ENCODE data around the gene ACBD6.

ACBD6 gene

GRCh38 chr1:180370597-180370996 lies 131.8 kb downstream of the ACBD6 start:
- DNase-seq (no peak), ATAC-seq (replicated peaks) (no peak)
- peaks cover 15 to 27% of the 10 kb centered on the region in 2 donors for H3K36me3 Mint-ChIP-seq
- H3K9me3 Mint-ChIP-seq, result peaks cover 0 to 4% of the 10 kb centered on the region in 2 donors
- no peaks in the 10 kb centered on the region for H3K27me3 Mint-ChIP-seq
- H3K4me1 Mint-ChIP-seq, result no peaks in the 10 kb centered on the region
- no peak overlapping the region for H3K27ac Mint-ChIP-seq
- H3K4me3 Mint-ChIP-seq, result no peak overlapping the region

- ATAC-seq (replicated peaks), result no peak
- Mint-ChIP-seq H3K4me1 (no peaks in the 10 kb centered on the region), H3K27ac (no peak overlapping the region), H3K4me3 (no peak overlapping the region), H3K9me3 (peaks cover 0 to 4% of the 10 kb centered on the region in 2 donors), H3K27me3 (no peaks in the 10 kb centered on the region), H3K36me3 (peaks cover 15 to 25% of the 10 kb centered on the region in 2 donors)
- no peak for DNase-seq
Measured at GRCh38 chr1:180370188-180370587, 132.2 kb downstream of the ACBD6 start.

- ATAC-seq (replicated peaks), result no peak
- no peak for DNase-seq
- H3K36me3 Mint-ChIP-seq, result peaks cover 15 to 26% of the 10 kb centered on the region in 2 donors
- H3K27me3 Mint-ChIP-seq, result no peaks in the 10 kb centered on the region
- no peak overlapping the region for H3K4me3 Mint-ChIP-seq
- H3K9me3 Mint-ChIP-seq, result peaks cover 0 to 4% of the 10 kb centered on the region in 2 donors
- no peaks in the 10 kb centered on the region for H3K4me1 Mint-ChIP-seq
- H3K27ac Mint-ChIP-seq, result no peak overlapping the region
Measured at GRCh38 chr1:180369061-180369460, 133.3 kb downstream of the ACBD6 start.

GRCh38 chr1:180366371-180367068 lies 135.9 kb downstream of the ACBD6 start:
- Mint-ChIP-seq H3K36me3 (peaks cover 14 to 25% of the 10 kb centered on the region in 2 donors), H3K27me3 (no peaks in the 10 kb centered on the region), H3K4me3 (no peak overlapping the region), H3K9me3 (peaks cover 0 to 4% of the 10 kb centered on the region in 2 donors), H3K27ac (no peak overlapping the region), H3K4me1 (peaks cover 0 to 4% of the 10 kb centered on the region in 2 donors)
- DNase-seq, result no peak
- ATAC-seq (replicated peaks), result no peak

- H3K9me3 Mint-ChIP-seq, result peaks cover 0 to 4% of the 10 kb centered on the region in 2 donors
- ATAC-seq (replicated peaks) (no peak), DNase-seq (no peak)
- no peak overlapping the region for H3K4me3 Mint-ChIP-seq
- H3K4me1 Mint-ChIP-seq, result peaks cover 0 to 4% of the 10 kb centered on the region in 2 donors
- H3K36me3 Mint-ChIP-seq, result peaks cover 14 to 20% of the 10 kb centered on the region in 2 donors
- H3K27me3 Mint-ChIP-seq, result no peaks in the 10 kb centered on the region
- no peak overlapping the region for H3K27ac Mint-ChIP-seq
Measured at GRCh38 chr1:180365039-180365438, 137.3 kb downstream of the ACBD6 start.

GRCh38 chr1:180363246-180363995 lies 139.0 kb downstream of the ACBD6 start:
- Mint-ChIP-seq H3K4me3 (no peak overlapping the region), H3K4me1 (peaks cover 0 to 4% of the 10 kb centered on the region in 2 donors), H3K27me3 (no peaks in the 10 kb centered on the region), H3K9me3 (peaks cover 0 to 4% of the 10 kb centered on the region in 2 donors), H3K27ac (no peak overlapping the region), H3K36me3 (peaks cover 14 to 17% of the 10 kb centered on the region in 2 donors)
- no peak for DNase-seq
- no peak for ATAC-seq (replicated peaks)

GRCh38 chr1:180360333-180361075 lies 141.9 kb downstream of the ACBD6 start:
- DNase-seq (no peak), ATAC-seq (replicated peaks) (no peak)
- Mint-ChIP-seq H3K9me3 (no peaks in the 10 kb centered on the region), H3K27me3 (no peaks in the 10 kb centered on the region), H3K4me1 (peaks cover 0 to 4% of the 10 kb centered on the region in 2 donors), H3K36me3 (peaks cover 5 to 11% of the 10 kb centered on the region in 2 donors), H3K27ac (no peak overlapping the region), H3K4me3 (no peak overlapping the region)

GRCh38 chr1:180358649-180359048 lies 143.7 kb downstream of the ACBD6 start:
- Mint-ChIP-seq H3K9me3 (no peaks in the 10 kb centered on the region), H3K4me1 (peaks cover 0 to 3% of the 10 kb centered on the region in 2 donors), H3K27ac (no peak overlapping the region), H3K36me3 (peaks cover 5 to 8% of the 10 kb centered on the region in 2 donors), H3K27me3 (no peaks in the 10 kb centered on the region), H3K4me3 (no peak overlapping the region)
- ATAC-seq (replicated peaks), result no peak
- DNase-seq, result no peak

GRCh38 chr1:180353945-180354344 lies 148.4 kb downstream of the ACBD6 start:
- ATAC-seq (replicated peaks) (no peak), DNase-seq (no peak)
- H3K4me1 Mint-ChIP-seq, result peaks cover 0 to 2% of the 10 kb centered on the region in 2 donors
- no peaks in the 10 kb centered on the region for H3K9me3 Mint-ChIP-seq
- H3K4me3 Mint-ChIP-seq, result no peak overlapping the region
- no peak overlapping the region for H3K27ac Mint-ChIP-seq
- H3K27me3 Mint-ChIP-seq, result no peaks in the 10 kb centered on the region
- peaks cover 11 to 13% of the 10 kb centered on the region in 2 donors for H3K36me3 Mint-ChIP-seq

GRCh38 chr1:180352588-180352987 lies 149.8 kb downstream of the ACBD6 start:
- no peaks in the 10 kb centered on the region for H3K27me3 Mint-ChIP-seq
- peaks cover 9 to 11% of the 10 kb centered on the region in 2 donors for H3K36me3 Mint-ChIP-seq
- no peak for ATAC-seq (replicated peaks)
- H3K27ac Mint-ChIP-seq, result no peak overlapping the region
- no peaks in the 10 kb centered on the region for H3K9me3 Mint-ChIP-seq
- peaks cover 0 to 2% of the 10 kb centered on the region in 2 donors for H3K4me1 Mint-ChIP-seq
- DNase-seq, result no peak
- no peak overlapping the region for H3K4me3 Mint-ChIP-seq

- Mint-ChIP-seq H3K4me3 (no peak overlapping the region), H3K9me3 (no peaks in the 10 kb centered on the region), H3K27ac (no peak overlapping the region), H3K27me3 (no peaks in the 10 kb centered on the region), H3K4me1 (peaks cover 0 to 3% of the 10 kb centered on the region in 2 donors), H3K36me3 (peaks cover 11 to 12% of the 10 kb centered on the region in 2 donors)
- no peak for ATAC-seq (replicated peaks)
- no peak for DNase-seq
Measured at GRCh38 chr1:180352021-180352420, 150.4 kb downstream of the ACBD6 start.

- H3K27me3 Mint-ChIP-seq, result no peaks in the 10 kb centered on the region
- H3K4me3 Mint-ChIP-seq, result no peak overlapping the region
- H3K36me3 Mint-ChIP-seq, result peaks cover 18 to 26% of the 10 kb centered on the region in 2 donors
- no peak overlapping the region for H3K27ac Mint-ChIP-seq
- no peak for ATAC-seq (replicated peaks)
- H3K4me1 Mint-ChIP-seq, result peaks cover 7 to 20% of the 10 kb centered on the region in 2 donors
- no peak for DNase-seq
- H3K9me3 Mint-ChIP-seq, result peaks cover 0 to 2% of the 10 kb centered on the region in 2 donors
Measured at GRCh38 chr1:180345148-180345547, 157.2 kb downstream of the ACBD6 start.

GRCh38 chr1:180343921-180344769 lies 158.2 kb downstream of the ACBD6 start:
- DNase-seq, result no peak
- H3K4me1 Mint-ChIP-seq, result peaks cover 7 to 23% of the 10 kb centered on the region in 2 donors
- H3K27ac Mint-ChIP-seq, result no peak overlapping the region
- peaks cover 1 to 8% of the 10 kb centered on the region in 2 donors for H3K9me3 Mint-ChIP-seq
- ATAC-seq (replicated peaks), result no peak
- peaks cover 26 to 33% of the 10 kb centered on the region in 2 donors for H3K36me3 Mint-ChIP-seq
- no peak overlapping the region for H3K4me3 Mint-ChIP-seq
- no peaks in the 10 kb centered on the region for H3K27me3 Mint-ChIP-seq

Data from stimulated activated naive B cell treated with anti-CD40 and anti-IgM and Interleukin-4, amounts not matched to agents 10 μg/mL and 1 μg/mL and 100 μg/mL, for 72 hours (primary cell).